Endothelial cell of umbilical vein (primary cell): ENCODE results near the gene CTSK. TPM values are rescaled to one million over a fixed set of nuclear protein-coding genes. Genes with fewer than 3 reads are reported as not detected.

ENCODE experiments used
- BruUV-seq: library from RNA; stranded (reverse); fragments of 400-500 nt; replicated peaks from 2 replicates; lab custom pipeline; 2021; lab: Mats Ljungman, UMichigan
- CTCF ChIA-PET: fragments of 300-600, 350-600 bp; sonication (Branson Sonifier 250); formaldehyde crosslinking; loops from one replicate; lab custom pipeline; 2021; ENCODE audit warnings: antibody characterized with exemption, inconsistent platforms; lab: Charles Lee
- POLR2A ChIA-PET: fragments of 300-600, 350-600 bp; sonication (Branson Sonifier 250); formaldehyde crosslinking; loops from one replicate; lab custom pipeline; 2021; ENCODE audit warnings: antibody characterized with exemption, inconsistent platforms; lab: Charles Lee
- DNase-seq: peaks from one replicate; pipeline ENCODE4 v3.0.0-alpha.2; 2011; ENCODE audit warnings: low read depth, low spot score
- FAIRE-seq: peaks from 2 replicates; lab custom pipeline; 2011; peaks lifted over from hg19 to GRCh38; lab: Jason Lieb, UNC
- H2AFZ ChIP-seq: 2 replicates; pipeline ENCODE4 v1.6.0; 2012; ENCODE audit warnings: low read depth, low read length, control low read depth, inconsistent platforms
- H3K27ac ChIP-seq: 2 replicates; pipeline ENCODE4 v1.5.1; 2011; ENCODE audit warnings: low read depth, mild to moderate bottlenecking, control low read depth, low read length, moderate library complexity; ENCODE audit not compliant: insufficient read depth
- H3K27me3 ChIP-seq, 2 experiments: 2 replicates each; pipeline versions ENCODE4 v1.6.0 to v1.6.1; 2011; ENCODE audit warnings: low read length in 2 of 2, mixed read lengths in 1 of 2; ENCODE audit not compliant: control insufficient read depth in 2 of 2, insufficient read depth in 2 of 2
- H3K36me3 ChIP-seq, 2 experiments: 2 replicates in 1 of 2; 3 replicates in 1 of 2; pipeline ENCODE4 v1.5.1; 2011; ENCODE audit warnings: low read length in 2 of 2, mild to moderate bottlenecking in 1 of 2, moderate library complexity in 1 of 2; ENCODE audit not compliant: control insufficient read depth in 2 of 2, insufficient read depth in 2 of 2; ENCODE audit errors: extremely low read depth in 1 of 2
- H3K4me1 ChIP-seq: 3 replicates; pipeline ENCODE4 v1.5.1; 2011; ENCODE audit warnings: mild to moderate bottlenecking, low read length; ENCODE audit not compliant: control insufficient read depth, insufficient read depth; ENCODE audit errors: extremely low read depth
- H3K4me2 ChIP-seq: 2 replicates; pipeline ENCODE4 v1.6.1; 2011; ENCODE audit warnings: low read length, control low read depth, mixed read lengths; ENCODE audit not compliant: insufficient read depth
- H3K4me3 ChIP-seq, 3 experiments: fragments of 200-600 bp in 1 of 3; sonication (generic), shearing (Covaris generic) in 1 of 3; replicated peaks in 1 of 3; 2 replicates each; pipeline ENCODE4 v1.5.1; 2011 to 2016; ENCODE audit warnings: control low read depth in 3 of 3, low read length in 3 of 3, mild to moderate bottlenecking in 2 of 3, inconsistent platforms in 1 of 3, low read depth in 1 of 3, moderate library complexity in 1 of 3; ENCODE audit not compliant: insufficient read depth in 1 of 3
- H3K79me2 ChIP-seq: 2 replicates; pipeline ENCODE4 v1.6.0; 2012; ENCODE audit warnings: low read length, inconsistent platforms; ENCODE audit not compliant: control insufficient read depth, insufficient read depth
- H3K9ac ChIP-seq: replicated peaks from 2 replicates; pipeline ENCODE3; 2011; ENCODE audit warnings: low read length, control low read depth; ENCODE audit not compliant: insufficient read depth; ENCODE audit errors: extremely low read depth
- H3K9me1 ChIP-seq: replicated peaks from 3 replicates; pipeline ENCODE4 v1.6.0; 2011; ENCODE audit warnings: mild to moderate bottlenecking, low read length; ENCODE audit not compliant: control insufficient read depth, insufficient read depth; ENCODE audit errors: extremely low read depth
- H3K9me3 ChIP-seq: replicated peaks from 2 replicates; pipeline ENCODE4 v1.5.1; 2012; ENCODE audit warnings: low read length, inconsistent platforms; ENCODE audit not compliant: control insufficient read depth, insufficient read depth
- H4K20me1 ChIP-seq: replicated peaks from 2 replicates; pipeline ENCODE3; 2011; ENCODE audit warnings: mild to moderate bottlenecking, low read length; ENCODE audit not compliant: control insufficient read depth, insufficient read depth; ENCODE audit errors: extremely low read depth
- EZH2 ChIP-seq: IDR thresholded peaks from 2 replicates; pipeline ENCODE4 v1.6.1; 2012; ENCODE audit warnings: borderline replicate concordance, low read depth, mild to moderate bottlenecking, moderate library complexity, low read length, inconsistent platforms; ENCODE audit not compliant: severe bottlenecking
- GATA2 ChIP-seq: IDR thresholded peaks from 2 replicates; pipeline ENCODE4 v1.7.0; 2011; ENCODE audit warnings: low read depth, mild to moderate bottlenecking, moderate library complexity, mixed read lengths, low read length; ENCODE audit not compliant: insufficient read length, insufficient read depth
- JUN ChIP-seq: IDR thresholded peaks from 2 replicates; pipeline ENCODE4 v1.6.1; 2011; ENCODE audit warnings: borderline replicate concordance, low read depth; ENCODE audit not compliant: insufficient read length, insufficient read depth
- MYC ChIP-seq: IDR thresholded peaks from one replicate; pipeline ENCODE4 v1.6.1; 2011; ENCODE audit warnings: mild to moderate bottlenecking, low read depth, low read length
- POLR2A ChIP-seq: IDR thresholded peaks from 2 replicates; pipeline ENCODE4 v1.6.1; 2012; ENCODE audit warnings: low read depth, mild to moderate bottlenecking, control low read depth, low read length
- POLR2AphosphoS5 ChIP-seq: IDR thresholded peaks from 2 replicates; pipeline ENCODE4 v1.6.1; 2012; ENCODE audit warnings: low read depth, mild to moderate bottlenecking, control low read depth, low read length, moderate library complexity; ENCODE audit not compliant: insufficient read depth
- dilution Hi-C: fragments of 300-500 bp; cut with MboI; formaldehyde crosslinking; loops from one replicate; pipeline ENCODE4 v1.15.0; 2019; ENCODE audit warnings: low sequenced_read_pairs; ENCODE audit not compliant: extremely low pct_ligation_motif_present
- intact Hi-C: fragments of 100-400 bp; cut with micrococcal nuclease; formaldehyde crosslinking; loops from one replicate; pipeline ENCODE4 v1.10.0; 2022
- polyA plus RNA-seq, 4 experiments: library from polyadenylated mRNA; depleted of rRNA in 3 of 4; stranded (reverse) in 3 of 4; unstranded in 1 of 4; fragments of >200 nt; gene quantifications; 2 replicates each; pipeline versions ENCODE4 v1.2.1 to v1.2.3, GENCODE V29; 2011 to 2012; ENCODE audit warnings: missing spikeins in 1 of 4
- total RNA-seq: library from RNA; stranded (reverse); gene quantifications from 2 replicates; pipeline ENCODE4 v1.2.3, GENCODE V29; 2021
- TF ChIP-seq, protein P1 (sequence below), 2 donors: IDR thresholded peaks; 1 replicate in 1 of 2; 2 replicates in 1 of 2; pipeline ENCODE4 v1.5.1; 2011; ENCODE audit warnings: low read length in 2 of 2, mild to moderate bottlenecking in 2 of 2, moderate library complexity in 2 of 2, control low read depth in 1 of 2, inconsistent platforms in 1 of 2, low read depth in 1 of 2; ENCODE audit not compliant: insufficient read depth in 1 of 2; ENCODE audit errors: extremely low read depth in 1 of 2
- TF ChIP-seq, protein P2 (sequence below): IDR thresholded peaks from 2 replicates; pipeline ENCODE4 v1.6.1; 2011; ENCODE audit not compliant: insufficient read depth, insufficient read length

CTSK gene
- total and polyA plus RNA-seq, 2 donors (not counting 3 experiments of a cell fraction or from before 2014, with no cell fraction given), result 18.5 to 45.6 TPM

DNA sequence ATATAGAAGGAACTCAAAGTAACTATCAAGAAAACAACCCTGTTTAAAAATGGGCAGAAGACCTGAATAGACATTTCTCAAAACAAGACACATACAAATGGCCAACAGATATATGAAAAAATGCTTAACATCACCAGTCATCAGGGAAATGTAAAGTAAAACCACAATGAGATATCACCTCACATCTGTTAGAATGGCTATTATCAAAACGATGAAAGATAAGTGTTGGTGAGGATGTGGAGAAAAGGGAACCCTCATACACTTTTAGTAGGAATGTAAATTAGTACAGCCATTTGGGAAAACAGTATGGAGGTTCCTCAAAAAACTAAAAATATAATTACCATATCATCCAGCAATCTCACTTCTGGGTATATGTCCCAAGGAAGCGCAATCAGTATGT lies 45.5 kb downstream of the CTSK start:
- no peak for DNase-seq
- no peak overlapping the region for H3K4me2 ChIP-seq
- no peak overlapping the region for H3K4me3 ChIP-seq
- no peaks in the 10 kb centered on the region for H4K20me1 ChIP-seq
- TF ChIP-seq POLR2AphosphoS5, result no peak
- TF ChIP-seq, protein P1, sequence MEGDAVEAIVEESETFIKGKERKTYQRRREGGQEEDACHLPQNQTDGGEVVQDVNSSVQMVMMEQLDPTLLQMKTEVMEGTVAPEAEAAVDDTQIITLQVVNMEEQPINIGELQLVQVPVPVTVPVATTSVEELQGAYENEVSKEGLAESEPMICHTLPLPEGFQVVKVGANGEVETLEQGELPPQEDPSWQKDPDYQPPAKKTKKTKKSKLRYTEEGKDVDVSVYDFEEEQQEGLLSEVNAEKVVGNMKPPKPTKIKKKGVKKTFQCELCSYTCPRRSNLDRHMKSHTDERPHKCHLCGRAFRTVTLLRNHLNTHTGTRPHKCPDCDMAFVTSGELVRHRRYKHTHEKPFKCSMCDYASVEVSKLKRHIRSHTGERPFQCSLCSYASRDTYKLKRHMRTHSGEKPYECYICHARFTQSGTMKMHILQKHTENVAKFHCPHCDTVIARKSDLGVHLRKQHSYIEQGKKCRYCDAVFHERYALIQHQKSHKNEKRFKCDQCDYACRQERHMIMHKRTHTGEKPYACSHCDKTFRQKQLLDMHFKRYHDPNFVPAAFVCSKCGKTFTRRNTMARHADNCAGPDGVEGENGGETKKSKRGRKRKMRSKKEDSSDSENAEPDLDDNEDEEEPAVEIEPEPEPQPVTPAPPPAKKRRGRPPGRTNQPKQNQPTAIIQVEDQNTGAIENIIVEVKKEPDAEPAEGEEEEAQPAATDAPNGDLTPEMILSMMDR (IDR thresholded peaks at IDR 0.05; ENCODE audit: extremely low read depth in 1 of 2, insufficient read depth in 1 of 2, low read depth in 1 of 2, low read length in 2 of 2), result no peak
- TF ChIP-seq GATA2, result no peak
- no peak for TF ChIP-seq POLR2A
- no peak for TF ChIP-seq MYC
- TF ChIP-seq EZH2, result no peak
- no peak for TF ChIP-seq JUN
- TF ChIP-seq, protein P2, sequence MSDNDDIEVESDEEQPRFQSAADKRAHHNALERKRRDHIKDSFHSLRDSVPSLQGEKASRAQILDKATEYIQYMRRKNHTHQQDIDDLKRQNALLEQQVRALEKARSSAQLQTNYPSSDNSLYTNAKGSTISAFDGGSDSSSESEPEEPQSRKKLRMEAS, result no peak
- no peak overlapping the region for H2AFZ ChIP-seq
- H3K9ac ChIP-seq, result no peak overlapping the region
- H3K9me1 ChIP-seq, result no peaks in the 10 kb centered on the region
- no peaks in the 10 kb centered on the region for H3K27me3 ChIP-seq
- ChIA-PET POLR2A (no interaction called here), CTCF (no interaction called here)
- intact Hi-C loops (loop anchor here (5.0 kb wide), 1 partner anchor 115 kb away; the partner anchor contains the start of gene ARNT), dilution Hi-C loops (no loop called here)
- peaks cover 23% of the 10 kb centered on the region for H3K4me1 ChIP-seq
- H3K79me2 ChIP-seq, result no peaks in the 10 kb centered on the region
- FAIRE-seq, result no peak
- no peaks in the 10 kb centered on the region for H3K9me3 ChIP-seq
- no TSS peak for BruUV-seq
- no peak overlapping the region for H3K27ac ChIP-seq
- no peaks in the 10 kb centered on the region for H3K36me3 ChIP-seq
